K562 (cell line): ENCODE results near the gene FLT1. TPM values are rescaled to one million over a fixed set of nuclear protein-coding genes. Genes with fewer than 3 reads are reported as not detected.

ENCODE experiments used
- ATAC-seq: fragments of 200-7000 bp; cut with Tn5 transposase; 3 replicates; pipeline ENCODE4 v1.9.1; 2020; ENCODE audit warnings: moderate library complexity
- BruUV-seq: library from RNA; stranded (reverse); fragments of 400-500 nt; replicated peaks from 2 replicates; lab custom pipeline; 2021; lab: Mats Ljungman, UMichigan
- CTCF ChIA-PET: fragments of 300-600 bp; formaldehyde crosslinking; extraction: SDS; loops from one replicate; lab custom pipeline; 2021; ENCODE audit warnings: low intra/inter-chr PET ratio; lab: Yijun Ruan, JAX
- POLR2A ChIA-PET: fragments of 300-600, 350-650 bp; sonication (Branson Sonifier 250); formaldehyde crosslinking; extraction: SDS; loops from one replicate; lab custom pipeline; 2021; ENCODE audit warnings: antibody characterized with exemption, inconsistent platforms; lab: Yijun Ruan, JAX
- DNase-seq, 4 experiments: peaks; one replicate each; pipeline versions ENCODE4 v3.0.0 to v3.0.0-alpha.2; 2011 to 2018; ENCODE audit warnings: low spot score in 3 of 4, mixed read lengths in 3 of 4; ENCODE audit errors: extremely low read depth in 1 of 4
- FAIRE-seq: peaks from 2 replicates; lab custom pipeline; 2011; peaks lifted over from hg19 to GRCh38; lab: Jason Lieb, UNC
- H2AFZ ChIP-seq: 2 replicates; pipeline ENCODE4 v1.6.0; 2011; ENCODE audit warnings: low read depth, low read length, control low read depth, inconsistent platforms
- H3K27ac ChIP-seq: fragments of 200-600 bp; 3 replicates; pipeline ENCODE4 v1.8.0; 2011; ENCODE audit warnings: low read depth, mild to moderate bottlenecking, control low read depth, inconsistent platforms, low read length, moderate library complexity, mixed read lengths; ENCODE audit errors: extremely low read depth
- H3K27me3 ChIP-seq, 2 experiments: fragments of 300-600 bp in 1 of 2; 2 replicates in 1 of 2; 3 replicates in 1 of 2; pipeline versions ENCODE4 v1.6.0 to v1.8.0; 2011; ENCODE audit warnings: inconsistent platforms in 2 of 2, low read length in 2 of 2, mild to moderate bottlenecking in 1 of 2, mixed read lengths in 1 of 2, moderate library complexity in 1 of 2; ENCODE audit not compliant: control insufficient read depth in 2 of 2, insufficient read depth in 2 of 2
- H3K36me3 ChIP-seq: fragments of 300-600 bp; 3 replicates; pipeline ENCODE4 v1.8.0; 2011; ENCODE audit warnings: mild to moderate bottlenecking, low read length, inconsistent platforms; ENCODE audit not compliant: control insufficient read depth, insufficient read depth
- H3K4me1 ChIP-seq, 2 experiments: fragments of 200-600 bp in 1 of 2; replicated peaks in 1 of 2; 2 replicates in 1 of 2; 3 replicates in 1 of 2; pipeline versions ENCODE4 v1.5.1 to v1.8.0; 2011; ENCODE audit warnings: inconsistent platforms in 2 of 2, low read length in 2 of 2, mild to moderate bottlenecking in 1 of 2, mixed read lengths in 1 of 2, moderate library complexity in 1 of 2; ENCODE audit not compliant: control insufficient read depth in 2 of 2, insufficient read depth in 2 of 2
- H3K4me2 ChIP-seq: 2 replicates; pipeline ENCODE4 v1.6.1; 2011; ENCODE audit warnings: low read length, control low read depth, inconsistent platforms, mixed read lengths; ENCODE audit not compliant: insufficient read depth
- H3K4me3 ChIP-seq: fragments of 200-600 bp; sonication (generic), shearing (Covaris generic); 2 replicates; pipeline ENCODE4 v1.5.1; 2016; ENCODE audit warnings: control low read depth, inconsistent platforms
- H3K79me2 ChIP-seq: fragments of 200-600 bp; 3 replicates; pipeline ENCODE4 v1.8.0; 2011; ENCODE audit warnings: low read length, inconsistent platforms; ENCODE audit not compliant: control insufficient read depth, insufficient read depth
- H3K9ac ChIP-seq, 2 experiments: 2 replicates each; pipeline versions ENCODE4 v1.6.0 to v1.6.1; 2011; ENCODE audit warnings: low read depth in 2 of 2, low read length in 2 of 2, control low read depth in 1 of 2, inconsistent platforms in 1 of 2, mild to moderate bottlenecking in 1 of 2, mixed read lengths in 1 of 2; ENCODE audit not compliant: insufficient read depth in 1 of 2
- H3K9me1 ChIP-seq: one replicate; pipeline ENCODE4 v1.6.0; 2011; ENCODE audit warnings: inconsistent platforms, mild to moderate bottlenecking, low read length, moderate library complexity; ENCODE audit not compliant: control insufficient read depth, insufficient read depth
- H3K9me3 ChIP-seq: replicated peaks from 2 replicates; pipeline ENCODE4 v1.5.1; 2011; ENCODE audit warnings: low read depth, low read length, inconsistent platforms; ENCODE audit not compliant: control insufficient read depth, insufficient read depth
- H4K20me1 ChIP-seq: replicated peaks from 2 replicates; pipeline ENCODE4 v1.6.1; 2011; ENCODE audit warnings: low read length, inconsistent platforms, mixed read lengths; ENCODE audit not compliant: control insufficient read depth, insufficient read depth
- DDX20 ChIP-seq: fragments of 450-650 bp; IDR thresholded peaks from 2 replicates; pipeline ENCODE4 v1.6.1; 2016; ENCODE audit warnings: missing genetic modification characterization, low read depth, mild to moderate bottlenecking, missing compliant biosample characterization, moderate library complexity
- KLF1 ChIP-seq: fragments of 450-650 bp; IDR thresholded peaks from 2 replicates; pipeline ENCODE4 v1.6.1; 2016; ENCODE audit warnings: missing genetic modification characterization, missing compliant biosample characterization
- NCOA6 ChIP-seq: fragments of 450-650 bp; IDR thresholded peaks from 2 replicates; pipeline ENCODE4 v1.6.1; 2017; ENCODE audit warnings: mild to moderate bottlenecking
- POLR2A ChIP-seq: fragments of 450-650 bp; conservative IDR thresholded peaks from 2 replicates; pipeline ENCODE4 v1.6.1; 2016
- RBBP5 ChIP-seq: fragments of 200-600 bp; sonication (generic); IDR thresholded peaks from 2 replicates; pipeline ENCODE4 v1.6.1; 2012; ENCODE audit warnings: borderline replicate concordance, mild to moderate bottlenecking, low read length, control low read depth, inconsistent platforms; ENCODE audit not compliant: insufficient read depth, poor library complexity, severe bottlenecking
- TARDBP ChIP-seq: fragments of 450-650 bp; IDR thresholded peaks from 2 replicates; pipeline ENCODE4 v1.6.1; 2016
- TCF3 ChIP-seq: sonication (generic); formaldehyde crosslinking; IDR thresholded peaks from 2 replicates; pipeline ENCODE4 v1.4.0; 2020; ENCODE audit warnings: mild to moderate bottlenecking, missing genetic modification reagents
- TCF7 ChIP-seq: sonication (generic); IDR thresholded peaks from 2 replicates; pipeline ENCODE4 v1.6.1; 2016; ENCODE audit warnings: antibody characterized with exemption, borderline replicate concordance
- WHSC1 ChIP-seq: IDR thresholded peaks from one replicate; pipeline ENCODE4 v1.6.1; 2012; ENCODE audit warnings: low read length, control low read depth, inconsistent platforms
- ZNF133 ChIP-seq: fragments of 250-450 bp; sonication (Bioruptor Pico); IDR thresholded peaks from 2 replicates; pipeline ENCODE4 v1.4.0; 2020; ENCODE audit warnings: mild to moderate bottlenecking
- WGBS: fragments of 100-300 bp; shearing (Covaris generic); methylation state at CpG from one replicate; pipeline ENCODE4 v1.1.6; 2016; ENCODE audit warnings: low coverage, mixed read lengths; ENCODE audit not compliant: insufficient coverage; ENCODE audit errors: missing lambda C conversion rate; 5-methylcytosine and 5-hydroxymethylcytosine counted together
- in situ Hi-C: fragments of 300-500 bp; cut with MboI; formaldehyde crosslinking; loops from 4 replicates; pipeline ENCODE4 v1.15.0; 2018; ENCODE audit warnings: inconsistent platforms, mixed read lengths
- intact Hi-C: fragments of 100-400 bp; cut with micrococcal nuclease; formaldehyde crosslinking; loops from 2 replicates; pipeline ENCODE4 v1.14.2; 2022
- polyA plus RNA-seq, 8 experiments: library from polyadenylated mRNA; depleted of rRNA in 4 of 8; stranded (reverse) in 5 of 8; unstranded in 3 of 8; fragments of >200 nt; fragmentation: Nextera tagmentation in 2 of 8; fragmentation: Illumina TruSeq in 1 of 8; extraction: Ambion mirVana in 2 of 8; extraction: Trizol in 1 of 8; gene quantifications; 2 replicates each; pipeline versions ENCODE4 v1.2.1 to v1.2.3, GENCODE V29; 2011 to 2014; ENCODE audit warnings: inconsistent platforms in 1 of 8, missing spikeins in 1 of 8
- total RNA-seq, 7 experiments: library from RNA; depleted of rRNA in 6 of 7; stranded (reverse); fragments of >200 nt in 6 of 7; fragmentation: Illumina TruSeq in 2 of 7; extraction: Trizol in 2 of 7; gene quantifications; 2 replicates each; pipeline versions ENCODE4 v1.2.1 to v1.2.3, GENCODE V29; 2011 to 2021; ENCODE audit warnings: low replicate concordance in 1 of 7
- TF ChIP-seq, protein P1 (sequence below): fragments of 450-650 bp; IDR thresholded peaks from 2 replicates; pipeline ENCODE4 v1.7.0; 2016; ENCODE audit warnings: borderline replicate concordance
- TF ChIP-seq, protein P2 (sequence below): fragments of 450-650 bp; conservative IDR thresholded peaks from 2 replicates; pipeline ENCODE4 v1.6.1; 2016; ENCODE audit warnings: missing genetic modification characterization, low read depth, mild to moderate bottlenecking, control low read depth, missing compliant biosample characterization
- TF ChIP-seq, protein P3 (sequence below): fragments of 150-350 bp; IDR thresholded peaks from 2 replicates; pipeline ENCODE4 v1.6.1; 2014; ENCODE audit warnings: low read depth, mild to moderate bottlenecking, low read length, borderline replicate concordance
- TF ChIP-seq, protein P4 (sequence below): sonication (generic); formaldehyde crosslinking; IDR thresholded peaks from 2 replicates; pipeline ENCODE4 v1.5.0; 2020; ENCODE audit warnings: missing genetic modification reagents

FLT1 gene
- total and polyA plus RNA-seq, 9 of the 15 experiments (the other 6 are each of a cell fraction or from before 2014, with no cell fraction given) = 0.01 to 2.0 (median 0.22) TPM

DNA sequence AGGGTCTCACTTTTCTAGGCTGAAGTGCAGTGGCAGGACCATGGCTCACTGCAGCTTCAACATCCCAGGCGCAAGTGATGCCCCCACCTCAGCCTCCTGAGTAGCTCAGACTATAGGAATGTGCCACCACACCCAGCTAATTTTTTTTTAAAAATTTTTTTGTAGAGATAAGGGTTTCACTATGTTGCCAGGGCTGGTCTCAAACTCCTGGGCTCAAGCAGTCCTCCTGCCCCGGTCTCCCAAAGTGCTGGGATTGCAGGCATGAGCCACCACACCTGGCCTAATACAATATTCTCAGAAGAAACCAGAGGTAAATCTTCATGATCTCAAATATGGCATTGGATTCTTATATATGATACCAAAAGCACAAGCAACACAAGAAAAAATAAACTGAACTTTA lies 47.7 kb downstream of the FLT1 start:
- H3K36me3 ChIP-seq = no peaks in the 10 kb centered on the region
- in situ Hi-C loops (no loop called here), intact Hi-C loops (no loop called here)
- H3K9me1 ChIP-seq = no peaks in the 10 kb centered on the region
- POLR2A ChIA-PET = no interaction called here
- H3K9me3 ChIP-seq = no peaks in the 10 kb centered on the region
- DNase-seq (no peak), FAIRE-seq (no peak), ATAC-seq (no peak)
- no peak for TF ChIP-seq POLR2A
- no peak for TF ChIP-seq RBBP5
- TF ChIP-seq ZNF133 (CRISPR knock-in tag) = no peak
- TF ChIP-seq TARDBP = no peak
- TF ChIP-seq, protein P1, sequence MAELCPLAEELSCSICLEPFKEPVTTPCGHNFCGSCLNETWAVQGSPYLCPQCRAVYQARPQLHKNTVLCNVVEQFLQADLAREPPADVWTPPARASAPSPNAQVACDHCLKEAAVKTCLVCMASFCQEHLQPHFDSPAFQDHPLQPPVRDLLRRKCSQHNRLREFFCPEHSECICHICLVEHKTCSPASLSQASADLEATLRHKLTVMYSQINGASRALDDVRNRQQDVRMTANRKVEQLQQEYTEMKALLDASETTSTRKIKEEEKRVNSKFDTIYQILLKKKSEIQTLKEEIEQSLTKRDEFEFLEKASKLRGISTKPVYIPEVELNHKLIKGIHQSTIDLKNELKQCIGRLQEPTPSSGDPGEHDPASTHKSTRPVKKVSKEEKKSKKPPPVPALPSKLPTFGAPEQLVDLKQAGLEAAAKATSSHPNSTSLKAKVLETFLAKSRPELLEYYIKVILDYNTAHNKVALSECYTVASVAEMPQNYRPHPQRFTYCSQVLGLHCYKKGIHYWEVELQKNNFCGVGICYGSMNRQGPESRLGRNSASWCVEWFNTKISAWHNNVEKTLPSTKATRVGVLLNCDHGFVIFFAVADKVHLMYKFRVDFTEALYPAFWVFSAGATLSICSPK = no peak
- no peak for TF ChIP-seq KLF1 (tag)
- TF ChIP-seq DDX20 (tag) = no peak
- TF ChIP-seq, protein P2, sequence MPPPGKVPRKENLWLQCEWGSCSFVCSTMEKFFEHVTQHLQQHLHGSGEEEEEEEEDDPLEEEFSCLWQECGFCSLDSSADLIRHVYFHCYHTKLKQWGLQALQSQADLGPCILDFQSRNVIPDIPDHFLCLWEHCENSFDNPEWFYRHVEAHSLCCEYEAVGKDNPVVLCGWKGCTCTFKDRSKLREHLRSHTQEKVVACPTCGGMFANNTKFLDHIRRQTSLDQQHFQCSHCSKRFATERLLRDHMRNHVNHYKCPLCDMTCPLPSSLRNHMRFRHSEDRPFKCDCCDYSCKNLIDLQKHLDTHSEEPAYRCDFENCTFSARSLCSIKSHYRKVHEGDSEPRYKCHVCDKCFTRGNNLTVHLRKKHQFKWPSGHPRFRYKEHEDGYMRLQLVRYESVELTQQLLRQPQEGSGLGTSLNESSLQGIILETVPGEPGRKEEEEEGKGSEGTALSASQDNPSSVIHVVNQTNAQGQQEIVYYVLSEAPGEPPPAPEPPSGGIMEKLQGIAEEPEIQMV = no peak
- TF ChIP-seq, protein P3, sequence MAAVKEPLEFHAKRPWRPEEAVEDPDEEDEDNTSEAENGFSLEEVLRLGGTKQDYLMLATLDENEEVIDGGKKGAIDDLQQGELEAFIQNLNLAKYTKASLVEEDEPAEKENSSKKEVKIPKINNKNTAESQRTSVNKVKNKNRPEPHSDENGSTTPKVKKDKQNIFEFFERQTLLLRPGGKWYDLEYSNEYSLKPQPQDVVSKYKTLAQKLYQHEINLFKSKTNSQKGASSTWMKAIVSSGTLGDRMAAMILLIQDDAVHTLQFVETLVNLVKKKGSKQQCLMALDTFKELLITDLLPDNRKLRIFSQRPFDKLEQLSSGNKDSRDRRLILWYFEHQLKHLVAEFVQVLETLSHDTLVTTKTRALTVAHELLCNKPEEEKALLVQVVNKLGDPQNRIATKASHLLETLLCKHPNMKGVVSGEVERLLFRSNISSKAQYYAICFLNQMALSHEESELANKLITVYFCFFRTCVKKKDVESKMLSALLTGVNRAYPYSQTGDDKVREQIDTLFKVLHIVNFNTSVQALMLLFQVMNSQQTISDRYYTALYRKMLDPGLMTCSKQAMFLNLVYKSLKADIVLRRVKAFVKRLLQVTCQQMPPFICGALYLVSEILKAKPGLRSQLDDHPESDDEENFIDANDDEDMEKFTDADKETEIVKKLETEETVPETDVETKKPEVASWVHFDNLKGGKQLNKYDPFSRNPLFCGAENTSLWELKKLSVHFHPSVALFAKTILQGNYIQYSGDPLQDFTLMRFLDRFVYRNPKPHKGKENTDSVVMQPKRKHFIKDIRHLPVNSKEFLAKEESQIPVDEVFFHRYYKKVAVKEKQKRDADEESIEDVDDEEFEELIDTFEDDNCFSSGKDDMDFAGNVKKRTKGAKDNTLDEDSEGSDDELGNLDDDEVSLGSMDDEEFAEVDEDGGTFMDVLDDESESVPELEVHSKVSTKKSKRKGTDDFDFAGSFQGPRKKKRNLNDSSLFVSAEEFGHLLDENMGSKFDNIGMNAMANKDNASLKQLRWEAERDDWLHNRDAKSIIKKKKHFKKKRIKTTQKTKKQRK = no peak
- no peak for TF ChIP-seq TCF7
- TF ChIP-seq NCOA6 = no peak
- TF ChIP-seq, protein P4, sequence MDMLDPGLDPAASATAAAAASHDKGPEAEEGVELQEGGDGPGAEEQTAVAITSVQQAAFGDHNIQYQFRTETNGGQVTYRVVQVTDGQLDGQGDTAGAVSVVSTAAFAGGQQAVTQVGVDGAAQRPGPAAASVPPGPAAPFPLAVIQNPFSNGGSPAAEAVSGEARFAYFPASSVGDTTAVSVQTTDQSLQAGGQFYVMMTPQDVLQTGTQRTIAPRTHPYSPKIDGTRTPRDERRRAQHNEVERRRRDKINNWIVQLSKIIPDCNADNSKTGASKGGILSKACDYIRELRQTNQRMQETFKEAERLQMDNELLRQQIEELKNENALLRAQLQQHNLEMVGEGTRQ = no peak
- no peak for TF ChIP-seq WHSC1
- TF ChIP-seq TCF3 (CRISPR knock-in tag) = no peak
- no peaks in the 10 kb centered on the region for H3K79me2 ChIP-seq
- H3K4me2 ChIP-seq = no peak overlapping the region
- no peaks in the 10 kb centered on the region for H3K27me3 ChIP-seq
- WGBS = 44% methylated on average over 2 of the region's 2 CpGs
- no peak overlapping the region for H3K9ac ChIP-seq
- H3K27ac ChIP-seq = no peak overlapping the region
- BruUV-seq = no TSS peak
- H2AFZ ChIP-seq = no peak overlapping the region
- no peaks in the 10 kb centered on the region for H4K20me1 ChIP-seq
- CTCF ChIA-PET = no interaction called here
- H3K4me3 ChIP-seq = no peak overlapping the region
- peaks cover 0 to 6% of the 10 kb centered on the region in 2 experiments; a peak in 2 of 5 replicates for H3K4me1 ChIP-seq
